ENCODE measurements around the gene ELL3.

GRCh38 chr15:43799209-43799944 is 22.6 kb upstream of the ELL3 start:
- TF ChIP-seq CTCF (conservative IDR thresholded peaks at IDR 0.05; ENCODE audit: low read depth, low read length) (peak; percentile 27; the same call in 1 of the 2 replicates), EZH2phosphoT487 (IDR thresholded peaks at IDR 0.05; ENCODE audit: borderline replicate concordance, low read length) (no peak), EZH2 (IDR thresholded peaks at IDR 0.05; ENCODE audit: low read length, unreplicated experiment) (no peak)

All from PC-3 (cell line).